WI38 (cell line): ENCODE data around the gene ZNF460.

ENCODE experiments used
- H3K4me3 ChIP-seq: 2 replicates; pipeline ENCODE4 v1.5.1; 2011; ENCODE audit warnings: low read depth, mild to moderate bottlenecking, control low read depth, low read length
- CTCF ChIP-seq: IDR thresholded peaks from 2 replicates; pipeline ENCODE4 v1.5.1; 2012; ENCODE audit warnings: low read depth, mild to moderate bottlenecking, control low read depth, low read length

Gene ZNF460

GRCh38 chr19:57302727-57303401 is 22.6 kb downstream of the ZNF460 start:
- no peak overlapping the region for H3K4me3 ChIP-seq
- TF ChIP-seq CTCF = no peak

GRCh38 chr19:57305056-57305455 is 24.8 kb downstream of the ZNF460 start:
- H3K4me3 ChIP-seq = no peak overlapping the region
- TF ChIP-seq CTCF = no peak

GRCh38 chr19:57308514-57308913 is 28.2 kb downstream of the ZNF460 start:
- no peak for TF ChIP-seq CTCF

GRCh38 chr19:57310792-57311191 is 30.5 kb downstream of the ZNF460 start:
- no peak for TF ChIP-seq CTCF

More at GRCh38 chr19:57308514-57308913, 28.2 kb downstream of the ZNF460 start:
- no peak overlapping the region for H3K4me3 ChIP-seq

GRCh38 chr19:57314146-57314545 is 33.9 kb downstream of the ZNF460 start:
- H3K4me3 ChIP-seq = no peak overlapping the region
- no peak for TF ChIP-seq CTCF

More at GRCh38 chr19:57310792-57311191, 30.5 kb downstream of the ZNF460 start:
- H3K4me3 ChIP-seq = no peak overlapping the region

GRCh38 chr19:57317503-57317902 is 37.2 kb downstream of the ZNF460 start:
- no peak for TF ChIP-seq CTCF
- no peak overlapping the region for H3K4me3 ChIP-seq

GRCh38 chr19:57319869-57320179 is 39.5 kb downstream of the ZNF460 start:
- TF ChIP-seq CTCF = no peak
- H3K4me3 ChIP-seq = peak overlapping the region; percentile 92
